PFSK-1 (cell line): ENCODE data around the gene NLRP14.

Source experiments
- FOXP2 ChIP-seq: optimal IDR thresholded peaks from 2 replicates; pipeline ENCODE3; 2011; ENCODE audit warnings: borderline replicate concordance, control low read depth, inconsistent platforms; ENCODE audit not compliant: insufficient read depth; ENCODE audit errors: extremely low read length, extremely low read depth
- POLR2AphosphoS5 ChIP-seq: IDR thresholded peaks from 2 replicates; pipeline ENCODE4 v1.6.1; 2012; ENCODE audit warnings: low read depth, mild to moderate bottlenecking, control low read depth, low read length, moderate library complexity
- REST ChIP-seq, 2 experiments: IDR thresholded peaks; 2 replicates each; pipeline versions ENCODE4 v1.6.1 to v1.8.0; 2011 to 2012; ENCODE audit warnings: low read depth in 2 of 2, low read length in 2 of 2, control low read depth in 1 of 2, inconsistent platforms in 1 of 2, mild to moderate bottlenecking in 1 of 2, moderate library complexity in 1 of 2; ENCODE audit not compliant: insufficient read depth in 1 of 2
- SIN3A ChIP-seq: IDR thresholded peaks from 2 replicates; pipeline ENCODE4 v1.6.1; 2012; ENCODE audit warnings: mild to moderate bottlenecking, low read length, moderate library complexity, borderline replicate concordance; ENCODE audit not compliant: insufficient read depth
- TAF1 ChIP-seq: IDR thresholded peaks from 2 replicates; pipeline ENCODE4 v1.6.1; 2012; ENCODE audit warnings: low read length, control low read depth, borderline replicate concordance; ENCODE audit not compliant: insufficient read depth

The NLRP14 gene

GRCh38 chr11:7080900-7081299 lies 60.6 kb downstream of the NLRP14 start:
- TF ChIP-seq FOXP2 (no peak), SIN3A (no peak), TAF1 (no peak), REST (IDR thresholded peaks at IDR 0.05; ENCODE audit: insufficient read depth in 1 of 2, low read depth in 2 of 2, low read length in 2 of 2) (no peak), POLR2AphosphoS5 (no peak)

GRCh38 chr11:7081441-7081840 lies 61.2 kb downstream of the NLRP14 start:
- no peak for TF ChIP-seq TAF1

- TF ChIP-seq TAF1 (no peak), POLR2AphosphoS5 (no peak), SIN3A (no peak), REST (IDR thresholded peaks at IDR 0.05; ENCODE audit: insufficient read depth in 1 of 2, low read depth in 2 of 2, low read length in 2 of 2) (no peak)
Measured at GRCh38 chr11:7088921-7089320, 68.6 kb downstream of the NLRP14 start, which contains the start of gene RBMXL2. RBMXL2 (plus strand) TSS chr11:7088998; CDS start chr11:7089121, 123 bp downstream.

GRCh38 chr11:7089328-7090251 lies 69.3 kb downstream of the NLRP14 start:
- TF ChIP-seq TAF1 (no peak), REST (IDR thresholded peaks at IDR 0.05; ENCODE audit: insufficient read depth in 1 of 2, low read depth in 2 of 2, low read length in 2 of 2) (no peak), SIN3A (no peak), FOXP2 (no peak), POLR2AphosphoS5 (no peak)

- no peak for TF ChIP-seq POLR2AphosphoS5
- no peak for TF ChIP-seq SIN3A
- no peak for TF ChIP-seq REST (IDR thresholded peaks at IDR 0.05; ENCODE audit: insufficient read depth in 1 of 2, low read depth in 2 of 2, low read length in 2 of 2)
- TF ChIP-seq FOXP2 = no peak
- no peak for TF ChIP-seq TAF1
Measured at GRCh38 chr11:7098235-7098832, 78.1 kb downstream of the NLRP14 start.
